NCI-H2171 treated with DMSO at 0.1 percent for 48 hours (cell line): Measurements from ENCODE around the gene HERC4.
"Not testable (repeated sequence)": the region's sequence is repeated elsewhere in the genome, so short reads cannot be mapped to it uniquely, and the experiment has no call there.

ENCODE experiments used
- DNase-seq: peaks from one replicate; lab custom pipeline; 2025; lab: John Stamatoyannopoulos, UW

Gene HERC4

DNA sequence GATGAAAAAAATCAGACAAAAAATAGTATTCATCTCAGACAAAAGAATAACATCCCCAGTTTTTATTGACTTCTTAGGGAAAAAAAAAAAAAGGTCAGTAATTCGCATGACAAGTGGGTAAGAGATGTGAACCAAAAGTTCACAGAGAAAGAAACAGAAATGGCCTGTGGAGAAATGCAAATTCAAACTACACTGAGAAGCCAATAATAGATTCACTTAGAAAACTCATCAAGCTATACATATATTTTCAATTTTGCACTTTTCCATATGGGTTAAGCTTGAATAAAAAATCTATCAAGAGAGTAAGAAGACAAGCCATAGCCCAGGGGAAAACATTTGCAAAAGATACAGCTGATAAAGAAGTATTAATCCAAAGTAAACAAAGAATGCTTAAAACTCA, 28.0 kb downstream of the HERC4 start:
- no peak for DNase-seq

DNA sequence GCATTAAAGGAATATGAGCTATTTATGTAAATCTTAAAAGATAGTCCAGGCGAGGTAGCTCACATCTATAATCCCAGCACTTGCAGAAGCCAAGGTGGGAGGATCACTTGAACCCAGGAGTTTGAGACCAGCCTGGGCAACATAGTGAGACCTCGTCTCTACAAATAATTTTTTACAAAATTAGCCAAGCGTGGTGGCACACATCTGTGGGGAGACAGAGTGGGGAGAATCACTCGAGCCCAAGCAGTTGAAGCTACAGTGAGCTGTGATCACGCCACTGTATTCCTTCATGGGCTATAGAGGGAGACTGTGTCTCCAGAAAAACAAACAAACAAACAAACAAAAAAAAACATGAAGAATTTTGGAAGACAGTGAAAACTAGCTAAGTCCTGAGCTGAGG, 28.4 kb downstream of the HERC4 start:
- DNase-seq = no peak

DNA sequence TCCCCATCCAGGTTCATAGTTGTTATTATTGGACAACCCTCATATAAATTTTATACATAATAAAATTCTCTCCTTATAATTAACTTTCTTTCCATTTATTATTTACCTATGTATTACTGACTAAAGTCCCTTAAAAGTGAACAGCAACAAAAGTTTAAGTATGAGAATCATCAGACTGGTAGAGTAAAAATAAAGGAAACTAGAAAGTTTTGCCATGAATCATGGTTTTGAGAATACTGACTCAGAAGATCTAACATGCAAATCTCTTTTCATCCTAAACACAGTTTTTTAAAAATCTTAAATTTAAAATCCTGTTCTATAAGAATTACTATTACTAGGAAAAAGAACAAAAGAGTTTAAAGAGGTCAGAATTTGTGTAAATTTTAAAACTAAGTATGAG, 32.1 kb downstream of the HERC4 start:
- DNase-seq = no peak

DNA sequence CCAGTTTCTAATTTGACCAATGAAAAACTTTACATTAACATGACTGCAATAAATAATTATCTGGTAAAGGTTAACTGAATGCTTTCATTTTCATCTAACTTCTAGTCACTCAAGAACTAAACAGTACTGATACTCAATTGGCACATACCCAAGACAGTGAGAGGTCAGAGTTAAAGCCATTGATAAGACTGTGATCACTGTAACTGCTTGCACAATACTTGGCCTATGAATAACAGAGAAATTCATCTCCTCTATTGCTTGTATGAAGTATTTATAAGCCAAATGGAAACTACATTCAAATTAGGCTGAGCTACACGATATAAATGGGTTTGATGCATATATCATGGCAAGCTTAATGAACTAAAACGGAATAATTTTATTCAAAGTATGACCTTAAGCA, 43.0 kb downstream of the HERC4 start:
- no peak for DNase-seq

DNA sequence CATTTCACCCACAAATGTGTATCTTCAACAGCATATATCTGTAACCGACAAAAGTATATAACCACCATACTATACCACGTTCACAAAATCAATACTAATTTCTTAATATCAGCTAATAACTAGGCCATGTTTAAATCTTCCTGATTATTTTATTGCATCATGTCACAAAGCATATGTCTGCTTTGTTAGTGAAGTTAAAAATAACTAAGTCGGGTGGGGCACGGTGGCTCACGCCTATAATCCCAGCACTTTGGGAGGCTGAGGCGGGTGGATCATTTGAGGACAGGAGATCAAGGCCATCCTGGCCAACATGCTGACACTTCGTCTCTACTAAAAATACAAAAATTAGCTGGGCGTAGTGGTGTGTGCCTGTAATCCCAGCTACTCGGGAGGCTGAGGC, 47.7 kb downstream of the HERC4 start:
- DNase-seq = no peak

DNA sequence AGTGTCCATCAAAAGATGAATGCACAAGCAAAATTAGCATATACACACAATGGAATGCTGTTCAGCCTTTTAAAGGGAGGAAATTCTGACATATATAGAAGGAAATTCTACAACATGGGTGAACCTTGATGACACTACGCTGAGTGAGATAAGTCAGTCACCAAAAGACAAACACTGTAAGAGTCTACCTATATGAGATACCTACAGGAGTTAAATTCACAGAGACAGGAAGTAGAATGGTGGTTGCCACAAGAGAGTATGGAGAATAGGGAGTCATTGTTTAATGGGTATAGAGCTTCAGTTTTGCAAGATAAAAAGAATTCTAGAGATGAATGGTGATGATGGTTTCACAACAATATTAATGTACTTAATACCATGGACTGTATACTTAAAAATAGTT, 51.8 kb downstream of the HERC4 start:
- no peak for DNase-seq

DNA sequence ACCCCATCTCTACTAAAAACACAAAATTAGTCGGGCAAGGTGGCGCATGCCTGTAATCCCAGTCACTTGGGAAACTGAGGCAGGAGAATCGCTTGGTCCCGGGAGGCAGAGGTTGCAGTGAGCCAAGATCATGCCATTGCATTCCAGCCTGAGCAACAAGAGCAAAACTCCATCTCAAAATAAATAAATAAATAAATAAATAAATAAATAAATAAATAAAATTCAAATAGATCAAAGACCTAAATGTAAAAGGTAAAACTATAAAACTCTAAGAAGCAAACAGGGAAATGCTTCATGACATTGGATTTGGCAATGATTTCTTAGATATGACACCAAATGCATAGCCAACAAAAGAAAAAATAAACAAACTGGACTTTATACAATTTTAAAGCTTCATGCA, 52.8 kb downstream of the HERC4 start:
- DNase-seq = not testable (repeated sequence)

DNA sequence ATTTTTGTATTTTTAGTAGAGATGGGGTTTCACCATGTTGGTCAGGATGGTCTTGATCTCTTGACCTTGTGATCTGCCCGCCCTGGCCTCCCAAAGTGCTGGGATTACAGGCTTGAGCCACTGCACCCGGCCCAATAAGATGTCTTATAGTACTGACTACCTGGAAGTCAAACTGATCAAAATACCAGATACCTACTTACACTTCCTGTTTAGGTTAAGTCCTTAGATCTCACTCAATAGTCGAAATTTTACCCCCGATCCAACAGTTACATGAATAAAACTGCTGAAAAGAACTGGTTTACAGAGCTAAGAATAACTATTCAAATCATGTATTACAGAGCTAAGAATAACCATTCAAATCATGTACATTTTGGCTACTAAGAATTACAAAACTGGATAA, 58.6 kb downstream of the HERC4 start:
- not testable (repeated sequence) for DNase-seq

DNA sequence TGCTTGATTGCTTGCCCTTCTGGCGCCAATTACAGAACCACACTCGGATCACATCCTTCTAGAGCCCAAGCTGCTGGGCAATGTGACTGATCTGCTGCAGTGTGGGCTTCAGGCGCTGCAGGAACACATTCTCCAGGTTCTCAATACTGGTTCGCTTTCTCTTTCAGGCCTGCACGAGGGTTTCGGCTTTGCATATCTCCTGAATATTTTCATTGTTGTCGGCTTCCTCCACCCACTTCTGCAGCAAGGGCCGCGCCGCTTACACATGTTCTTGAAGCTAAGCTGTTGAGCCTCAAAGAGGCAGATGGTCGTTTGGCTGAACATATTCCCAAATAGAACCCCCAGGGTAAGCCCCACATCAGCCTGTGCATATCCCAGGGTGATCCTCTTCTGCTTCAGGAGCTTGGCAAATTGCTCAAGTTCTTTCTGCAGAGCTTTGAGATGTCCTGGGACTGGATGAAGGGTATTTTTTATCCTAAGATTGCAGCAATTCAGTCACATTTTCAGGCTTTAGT, 64.6 kb downstream of the HERC4 start:
- DNase-seq = no peak

DNA sequence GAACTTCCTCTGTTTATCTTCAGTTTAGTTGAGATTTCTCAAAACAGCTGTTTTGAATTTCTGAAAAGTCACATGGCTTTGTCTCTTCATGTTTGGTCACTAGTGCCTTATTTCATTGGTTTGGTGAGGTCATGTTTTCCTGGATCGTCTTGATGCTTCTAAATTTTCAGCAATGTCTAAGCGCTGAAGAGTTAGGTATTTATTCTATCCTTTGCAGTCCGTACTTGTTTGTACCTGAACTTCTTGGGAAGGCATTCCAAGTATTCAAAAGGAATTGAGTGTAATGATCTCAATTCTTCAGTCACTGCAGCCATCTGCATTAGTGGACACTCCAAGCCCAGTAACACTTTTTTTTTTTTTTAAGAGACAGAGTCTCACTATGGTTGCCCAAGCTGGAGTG, 67.7 kb downstream of the HERC4 start:
- no peak for DNase-seq

DNA sequence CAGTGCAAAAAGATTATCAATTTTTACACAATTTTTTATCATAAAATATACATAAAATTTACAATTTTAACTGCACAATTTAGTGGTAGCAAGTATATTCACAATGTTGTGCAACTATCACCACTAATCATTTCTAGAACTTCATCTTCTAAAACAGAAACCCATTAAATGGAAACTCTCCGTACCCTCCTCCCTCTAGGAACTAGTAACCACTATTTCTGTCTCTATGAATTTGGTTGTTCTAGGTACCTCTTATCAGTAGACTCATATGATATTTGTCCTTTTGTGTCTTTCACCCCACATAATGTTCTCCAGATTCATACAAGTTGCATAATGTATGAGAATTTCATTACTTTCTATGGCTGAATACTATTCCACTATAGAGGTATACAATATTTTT, 73.5 kb downstream of the HERC4 start:
- no peak for DNase-seq

DNA sequence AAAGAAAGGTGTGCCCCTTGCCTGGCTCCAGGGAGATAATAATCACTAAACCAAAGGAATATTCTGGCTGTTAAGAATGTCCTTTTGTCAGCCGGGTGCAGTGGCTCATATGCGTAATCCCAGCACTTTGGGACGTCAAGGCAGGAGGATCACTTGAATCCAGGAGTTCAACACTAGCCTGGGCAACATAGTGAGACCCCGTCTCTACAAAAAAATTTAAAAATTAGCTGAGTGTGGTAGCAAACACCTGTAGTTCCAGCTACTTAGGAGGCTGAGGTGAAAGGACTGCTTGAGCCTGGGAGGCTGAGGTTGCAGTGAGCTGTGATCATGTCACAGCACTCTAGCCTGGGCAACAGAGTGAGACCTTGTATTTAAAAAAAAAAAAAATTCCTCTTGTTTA, 74.1 kb downstream of the HERC4 start:
- DNase-seq = no peak

DNA sequence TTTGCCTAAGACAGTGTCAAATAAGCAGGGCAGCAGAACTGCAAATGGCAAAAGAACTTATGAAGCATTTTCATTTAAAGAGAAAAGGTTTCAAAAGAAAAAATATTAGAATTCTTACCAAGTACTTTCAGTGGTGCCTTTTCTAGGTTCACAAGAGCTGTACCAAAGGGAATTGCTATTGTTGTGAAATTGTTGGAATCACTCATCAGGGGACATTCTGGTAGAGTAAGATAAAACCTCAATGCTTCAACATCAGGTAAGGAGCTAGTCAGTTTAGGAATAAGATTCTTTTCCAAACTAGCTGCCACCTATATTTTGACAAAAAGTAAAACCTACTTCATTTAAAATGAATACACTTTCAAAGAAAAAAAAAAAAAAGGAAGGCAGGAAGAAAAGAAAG, 85.0 kb downstream of the HERC4 start:
- DNase-seq = no peak

DNA sequence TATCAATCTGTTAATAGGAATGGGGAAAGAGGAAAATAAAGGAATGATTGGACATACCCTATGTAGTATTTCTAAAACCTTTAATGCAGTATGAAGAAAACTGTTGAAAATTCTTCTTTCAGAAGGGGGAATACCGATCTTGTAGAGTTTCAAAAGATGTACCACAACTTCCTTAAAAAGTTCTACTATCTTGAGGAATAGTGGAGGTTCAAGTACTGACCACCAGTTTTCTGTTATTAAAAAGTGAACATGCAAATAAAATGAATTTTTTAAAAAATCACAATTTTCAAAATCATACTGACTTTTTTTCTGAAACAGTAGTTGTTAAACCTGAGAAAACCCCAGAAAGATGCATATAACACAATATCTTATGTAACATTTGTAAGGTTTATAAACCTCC, 86.5 kb downstream of the HERC4 start:
- no peak for DNase-seq

DNA sequence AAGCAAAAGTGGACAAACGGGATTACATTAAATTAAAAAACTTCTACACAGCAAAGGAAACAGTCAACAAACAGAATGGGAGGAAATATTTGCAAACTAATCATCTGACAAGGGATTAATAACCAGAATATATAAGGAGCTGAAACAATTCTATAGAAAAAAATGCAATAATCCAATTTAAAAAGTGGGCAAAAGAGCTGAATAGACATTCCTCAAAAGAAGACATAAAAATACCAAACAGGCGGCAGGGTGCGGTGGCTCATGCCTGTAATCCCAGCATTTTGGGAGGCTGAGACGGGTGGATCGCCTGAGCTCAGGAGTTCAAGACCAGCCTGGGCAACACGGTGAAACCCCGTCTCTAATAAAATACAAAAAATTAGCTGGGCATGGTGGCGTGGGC, 92.5 kb downstream of the HERC4 start:
- DNase-seq = not testable (repeated sequence)

DNA sequence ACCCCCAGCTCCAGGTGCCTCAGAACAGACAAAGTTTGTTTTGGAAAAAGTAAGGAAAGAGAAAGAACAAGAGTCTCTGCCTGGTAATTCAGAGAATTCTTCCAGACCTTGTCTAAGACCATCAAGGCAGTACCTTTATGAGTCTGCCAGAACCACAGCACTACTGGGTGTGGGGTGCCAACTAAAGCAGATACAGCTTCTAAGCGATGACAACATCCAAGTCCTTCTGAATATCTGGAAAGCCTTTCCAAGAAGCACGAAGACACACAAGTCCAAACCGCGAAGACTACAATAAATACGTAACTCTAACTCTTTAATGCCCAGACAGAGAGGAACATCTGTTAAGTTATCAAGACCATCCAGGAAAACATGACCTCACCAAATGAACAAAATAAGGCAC, 96.3 kb downstream of the HERC4 start:
- no peak for DNase-seq

DNA sequence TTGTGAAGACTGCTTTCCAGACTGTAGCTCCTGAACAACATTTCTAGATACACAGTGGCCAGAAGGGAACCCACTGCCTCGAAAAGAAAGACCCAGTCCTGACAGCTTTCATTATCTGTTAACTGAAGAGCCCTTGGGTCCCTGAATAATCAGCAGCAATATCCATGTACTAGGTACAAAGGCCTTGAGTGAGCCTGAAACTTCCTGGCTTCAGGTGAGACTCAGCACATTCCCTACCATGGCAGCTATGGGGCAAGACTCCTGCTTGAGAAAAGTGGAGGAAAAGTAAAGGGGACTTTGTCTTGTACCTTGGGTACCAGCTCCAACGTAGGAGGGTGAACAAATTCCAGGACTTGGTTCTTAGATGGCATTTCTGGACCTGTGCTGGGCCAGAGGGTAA, 97.8 kb downstream of the HERC4 start:
- no peak for DNase-seq

DNA sequence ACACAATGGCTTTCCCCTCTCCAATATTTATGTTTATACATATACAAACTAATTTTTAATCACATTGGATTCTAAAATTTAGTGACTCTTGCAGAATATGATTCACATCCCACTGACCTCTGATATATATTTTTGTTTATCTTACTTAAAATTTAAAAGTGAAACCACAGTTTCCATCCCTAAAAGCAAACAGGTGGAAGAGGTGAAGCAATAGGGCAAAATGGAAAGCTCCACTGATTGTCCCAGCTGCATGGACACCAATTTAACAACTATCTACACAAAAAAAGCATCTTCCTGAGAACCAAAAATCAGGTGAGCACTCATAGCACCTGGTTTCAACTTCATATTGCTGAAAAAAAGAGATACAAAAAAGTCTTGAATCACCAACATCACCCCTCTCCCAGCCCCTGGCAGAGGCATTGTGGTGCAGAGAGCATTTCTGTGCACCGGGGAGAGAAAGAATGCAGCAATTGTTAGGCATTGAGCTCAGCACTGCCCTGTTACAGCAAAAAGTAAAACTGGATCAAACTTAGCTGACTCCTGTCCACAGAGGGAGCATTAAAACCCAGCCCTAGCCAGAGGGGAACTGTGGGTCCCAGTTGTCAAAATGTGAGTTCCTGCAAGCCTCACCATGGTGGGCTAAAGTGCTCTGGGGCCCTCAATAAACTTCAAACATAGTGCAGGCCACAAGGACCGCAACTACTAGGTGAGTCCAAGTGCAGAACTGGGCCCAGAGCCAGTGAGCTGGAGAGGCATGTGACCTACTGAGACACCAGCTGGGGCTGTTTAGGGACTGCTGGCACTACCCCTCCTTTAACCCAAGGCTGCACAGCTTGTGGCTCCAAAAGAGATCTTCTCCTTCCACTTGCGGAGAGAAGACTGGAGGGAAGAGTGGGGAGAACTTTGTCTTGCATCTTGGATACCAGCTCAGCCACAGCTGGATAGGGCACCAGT, 98.5 kb downstream of the HERC4 start:
- no peak for DNase-seq

DNA sequence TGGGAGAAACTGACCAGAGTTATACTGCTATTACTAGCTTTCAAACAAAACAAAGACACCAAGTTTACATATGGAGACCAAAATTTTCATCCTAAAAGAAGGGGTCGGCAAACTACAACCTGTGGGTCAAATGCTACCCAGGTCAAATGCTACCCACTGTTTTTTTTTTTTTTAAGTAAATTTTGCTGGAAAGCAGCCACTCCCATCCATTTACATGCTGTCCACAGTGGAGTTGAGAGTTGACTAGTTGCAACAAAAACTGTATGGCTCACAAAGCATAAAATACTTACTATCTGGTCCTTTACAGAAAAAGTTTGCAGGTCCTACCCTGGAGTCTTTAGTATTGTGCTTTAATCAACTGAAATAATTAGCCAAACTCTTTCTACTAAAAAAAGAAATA, 99.2 kb downstream of the HERC4 start:
- no peak for DNase-seq

DNA sequence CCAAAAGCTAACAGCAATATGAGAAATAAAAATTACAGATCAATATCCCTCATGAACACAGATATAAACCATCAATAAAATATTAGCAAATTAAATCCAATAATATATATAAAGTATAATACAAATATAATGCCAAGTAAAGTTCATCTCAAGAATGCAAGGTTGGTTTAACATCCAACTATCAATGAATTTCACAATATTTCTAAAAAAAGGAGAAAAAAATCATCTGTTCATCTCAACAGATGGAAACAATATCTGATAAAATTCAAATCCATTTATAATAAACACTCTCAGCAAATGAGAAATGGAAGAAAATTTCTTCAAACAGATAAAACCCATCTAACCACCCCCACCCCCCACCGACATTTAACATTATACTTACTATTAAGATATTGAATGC, 103.8 kb downstream of the HERC4 start:
- DNase-seq = no peak

DNA sequence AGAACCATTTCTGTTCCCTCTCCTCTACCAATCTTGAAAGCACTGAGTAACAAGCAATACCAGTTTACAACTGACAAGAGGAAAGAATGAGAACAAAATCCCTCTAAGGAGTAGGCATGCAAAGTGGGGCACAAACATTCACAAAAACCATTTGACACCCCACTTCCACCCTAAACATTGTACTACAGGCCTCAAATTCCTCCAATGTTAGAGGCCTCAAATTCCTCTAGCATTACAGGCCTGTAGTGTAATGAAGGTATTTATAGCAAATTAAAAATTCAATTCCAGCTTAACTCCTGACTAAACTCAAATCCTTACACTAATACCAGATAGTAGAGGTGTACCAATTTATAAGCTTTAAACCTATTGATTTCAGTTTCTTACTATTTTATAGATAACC, 105.2 kb downstream of the HERC4 start:
- no peak for DNase-seq

DNA sequence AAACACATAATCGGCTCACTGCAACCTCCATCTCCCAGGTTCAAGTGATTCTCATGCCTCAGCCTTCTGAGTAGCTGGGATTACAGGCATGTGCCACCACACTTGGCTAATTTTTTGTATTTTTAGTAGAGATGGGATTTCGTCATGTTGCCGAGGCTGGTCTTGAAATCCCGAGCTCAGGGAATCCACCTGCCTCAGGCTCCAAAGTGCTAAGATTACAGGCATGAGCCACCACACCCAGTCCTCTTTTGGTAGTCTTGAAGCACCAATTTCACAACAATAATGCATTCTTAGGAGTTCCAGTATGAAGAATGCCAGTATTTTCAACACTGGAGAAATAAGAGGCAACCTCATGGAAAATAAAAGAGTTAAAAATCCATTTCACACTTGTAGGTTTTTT, 109.0 kb downstream of the HERC4 start:
- DNase-seq = not testable (repeated sequence)

DNA sequence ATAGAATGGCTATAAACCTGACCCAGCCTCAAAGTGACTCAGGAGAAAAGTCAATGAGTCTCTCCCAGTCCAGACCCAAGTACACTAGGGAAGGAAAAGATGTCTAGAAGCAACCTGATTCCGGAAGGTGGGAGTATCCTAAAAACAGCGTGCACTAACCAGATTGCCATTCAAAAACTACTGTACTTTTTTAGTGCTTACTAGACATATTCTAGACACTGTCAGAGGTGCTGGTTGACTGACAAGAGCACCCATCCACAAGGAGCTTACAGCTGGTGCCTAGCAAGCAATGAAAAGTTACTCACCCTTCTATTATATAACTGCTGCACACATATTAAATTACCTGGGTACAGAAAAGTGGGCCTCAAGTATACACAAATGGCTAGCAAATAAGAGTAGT, 109.6 kb downstream of the HERC4 start:
- no peak for DNase-seq
